Tibial artery (tissue), 4 donors: Measurements from ENCODE around the gene RAD51D.

Experiments used
- DNase-seq, 2 donors: peaks; one replicate each; pipeline ENCODE4 v3.0.0-alpha.2; 2019
- H3K27ac ChIP-seq, 2 donors: fragments of 200-600 bp; sonication (generic) in 1 of 2; 1 replicate in 1 of 2; 2 replicates in 1 of 2; pipeline ENCODE4 v1.5.1; 2018 to 2019; ENCODE audit warnings: mild to moderate bottlenecking in 1 of 2
- H3K27me3 ChIP-seq, 2 donors: fragments of 200-600 bp; sonication (generic) in 1 of 2; one replicate each; pipeline versions ENCODE4 v1.5.1 to v1.6.0; 2016 to 2019
- H3K36me3 ChIP-seq, 3 donors: fragments of 200-600 bp; sonication (generic) in 2 of 3; one replicate each; pipeline ENCODE4 v1.5.1; 2016 to 2019; ENCODE audit warnings: mild to moderate bottlenecking in 2 of 3
- H3K4me1 ChIP-seq, 4 donors: fragments of 200-600 bp; sonication (generic) in 2 of 4; 1 replicate in 3 of 4; 2 replicates in 1 of 4; pipeline ENCODE4 v1.5.1; 2016 to 2019
- H3K4me3 ChIP-seq, 2 donors: fragments of 200-600 bp; sonication (generic) in 1 of 2; 1 replicate in 1 of 2; 2 replicates in 1 of 2; pipeline ENCODE4 v1.5.1; 2018 to 2019; ENCODE audit warnings: mild to moderate bottlenecking in 2 of 2
- H3K9me3 ChIP-seq, 3 donors: fragments of 200-600 bp; sonication (generic) in 1 of 3; one replicate each; pipeline ENCODE4 v1.5.1; 2016 to 2019
- intact Hi-C: fragments of 100-400 bp; cut with DNase I; formaldehyde crosslinking; loops from one replicate; pipeline ENCODE4 v1.15.0; 2023; ENCODE audit warnings: low total_unique reads
- TF ChIP-seq, protein P1 (sequence below), 2 experiments: fragments of 200-600 bp in 1 of 2; fragments of 450-650 bp in 1 of 2; IDR thresholded peaks; one replicate each; pipeline ENCODE4 v1.5.1; 2017 to 2019; ENCODE audit warnings: antibody characterized with exemption in 2 of 2, mild to moderate bottlenecking in 1 of 2, moderate library complexity in 1 of 2

Gene RAD51D

DNA sequence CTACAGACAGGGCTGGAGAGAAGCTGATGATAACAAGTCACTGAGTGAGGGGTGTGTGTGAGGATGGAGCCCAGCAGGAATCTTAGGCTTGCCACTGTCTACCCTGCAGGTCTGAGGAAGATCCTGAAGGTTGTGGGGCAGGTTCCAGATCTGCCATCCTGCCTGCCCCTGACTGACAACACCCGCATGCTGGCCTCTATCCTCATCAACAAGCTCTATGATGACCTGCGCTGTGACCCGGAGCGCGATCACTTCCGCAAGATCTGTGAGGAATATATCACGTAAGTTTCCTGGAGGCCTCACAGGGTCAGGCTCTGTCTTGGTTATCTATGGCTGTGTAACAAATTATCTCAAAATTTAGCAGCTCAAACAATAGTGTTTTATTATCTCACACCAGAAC, 44.2 kb upstream of the RAD51D start:
- peak in 1 of 2 donors; percentile 15 for DNase-seq
- TF ChIP-seq, protein P1, sequence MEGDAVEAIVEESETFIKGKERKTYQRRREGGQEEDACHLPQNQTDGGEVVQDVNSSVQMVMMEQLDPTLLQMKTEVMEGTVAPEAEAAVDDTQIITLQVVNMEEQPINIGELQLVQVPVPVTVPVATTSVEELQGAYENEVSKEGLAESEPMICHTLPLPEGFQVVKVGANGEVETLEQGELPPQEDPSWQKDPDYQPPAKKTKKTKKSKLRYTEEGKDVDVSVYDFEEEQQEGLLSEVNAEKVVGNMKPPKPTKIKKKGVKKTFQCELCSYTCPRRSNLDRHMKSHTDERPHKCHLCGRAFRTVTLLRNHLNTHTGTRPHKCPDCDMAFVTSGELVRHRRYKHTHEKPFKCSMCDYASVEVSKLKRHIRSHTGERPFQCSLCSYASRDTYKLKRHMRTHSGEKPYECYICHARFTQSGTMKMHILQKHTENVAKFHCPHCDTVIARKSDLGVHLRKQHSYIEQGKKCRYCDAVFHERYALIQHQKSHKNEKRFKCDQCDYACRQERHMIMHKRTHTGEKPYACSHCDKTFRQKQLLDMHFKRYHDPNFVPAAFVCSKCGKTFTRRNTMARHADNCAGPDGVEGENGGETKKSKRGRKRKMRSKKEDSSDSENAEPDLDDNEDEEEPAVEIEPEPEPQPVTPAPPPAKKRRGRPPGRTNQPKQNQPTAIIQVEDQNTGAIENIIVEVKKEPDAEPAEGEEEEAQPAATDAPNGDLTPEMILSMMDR (IDR thresholded peaks at IDR 0.05): no peak
- intact Hi-C loops: no loop called here
- Histone ChIP-seq H3K36me3 (no peaks in the 10 kb centered on the region), H3K27me3 (peaks cover 0 to 14% of the 10 kb centered on the region in 2 donors), H3K9me3 (no peaks in the 10 kb centered on the region), H3K4me3 (no peak overlapping the region), H3K4me1 (no peaks in the 10 kb centered on the region), H3K27ac (no peak overlapping the region)

DNA sequence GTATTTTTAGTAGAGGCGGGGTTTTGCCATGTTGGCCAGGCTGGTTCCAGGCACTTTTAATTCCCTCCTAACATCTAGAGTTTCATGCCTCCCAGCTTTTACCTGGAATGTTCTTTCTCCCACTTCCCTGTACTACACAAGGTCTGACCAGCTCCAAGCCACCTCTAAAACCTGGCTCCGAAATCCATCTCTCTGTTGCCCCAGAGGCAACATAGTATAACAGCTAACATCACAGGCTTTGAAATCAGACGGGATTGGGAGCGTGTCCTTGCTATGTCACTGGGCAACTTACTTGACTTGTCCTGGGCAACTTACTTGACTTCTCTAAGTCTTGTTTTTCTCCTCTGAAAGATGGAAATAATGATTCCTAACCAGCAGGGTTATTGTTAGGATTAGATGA, 43.1 kb upstream of the RAD51D start:
- Histone ChIP-seq H3K36me3 (no peaks in the 10 kb centered on the region), H3K4me3 (no peak overlapping the region), H3K27ac (no peak overlapping the region), H3K4me1 (no peaks in the 10 kb centered on the region), H3K9me3 (no peaks in the 10 kb centered on the region), H3K27me3 (peaks cover 0 to 10% of the 10 kb centered on the region in 2 donors)
- TF ChIP-seq, protein P1 (IDR thresholded peaks at IDR 0.05): no peak
- DNase-seq: no peak
- intact Hi-C loops: no loop called here

GRCh38 chr17:35161281-35161761, 41.7 kb upstream of the RAD51D start:
- no peaks in the 10 kb centered on the region for H3K4me1 ChIP-seq
- no peaks in the 10 kb centered on the region for H3K36me3 ChIP-seq
- no peak overlapping the region for H3K4me3 ChIP-seq
- no peaks in the 10 kb centered on the region for H3K9me3 ChIP-seq
- no peak overlapping the region for H3K27ac ChIP-seq
- peaks cover 0 to 7% of the 10 kb centered on the region in 2 donors for H3K27me3 ChIP-seq
- intact Hi-C loops: no loop called here
- TF ChIP-seq, protein P1 (IDR thresholded peaks at IDR 0.05): no peak
- peak in 1 of 2 donors; percentile 1 for DNase-seq

GRCh38 chr17:35160354-35161201, 40.9 kb upstream of the RAD51D start:
- Histone ChIP-seq H3K27ac (no peak overlapping the region), H3K27me3 (peaks cover 0 to 7% of the 10 kb centered on the region in 2 donors), H3K4me1 (no peaks in the 10 kb centered on the region), H3K4me3 (no peak overlapping the region), H3K9me3 (no peaks in the 10 kb centered on the region), H3K36me3 (no peaks in the 10 kb centered on the region)
- intact Hi-C loops: no loop called here
- peak in 1 of 2 donors; percentile 29 for DNase-seq
- TF ChIP-seq, protein P1 (IDR thresholded peaks at IDR 0.05): no peak

GRCh38 chr17:35159940-35160339, 40.3 kb upstream of the RAD51D start:
- H3K4me1 ChIP-seq: no peaks in the 10 kb centered on the region
- H3K4me3 ChIP-seq: no peak overlapping the region
- no peak overlapping the region for H3K27ac ChIP-seq
- intact Hi-C loops: no loop called here
- peaks cover 0 to 8% of the 10 kb centered on the region in 2 donors for H3K27me3 ChIP-seq
- no peaks in the 10 kb centered on the region for H3K9me3 ChIP-seq
- no peak for DNase-seq
- H3K36me3 ChIP-seq: no peaks in the 10 kb centered on the region
- TF ChIP-seq, protein P1 (IDR thresholded peaks at IDR 0.05): no peak
